ENCODE measurements around the gene PTGIS. TPM values are rescaled to one million over a fixed set of nuclear protein-coding genes. Genes with fewer than 3 reads are reported as not detected.

Gene PTGIS
- total and polyA plus RNA-seq, 4 experiments from 2014 or later = not detected

GRCh38 chr20:49602345-49603208, 34.6 kb upstream of the PTGIS start:
- Mint-ChIP-seq H3K36me3 (no peaks in the 10 kb centered on the region), H3K4me1 (peaks cover 0 to under 1% (median under 1%) of the 10 kb centered on the region in 4 donors), H3K4me3 (no peak overlapping the region), H3K27ac (no peak overlapping the region), H3K27me3 (peaks cover 0 to 3% of the 10 kb centered on the region in 2 donors), H3K9me3 (no peaks in the 10 kb centered on the region)
- ChIA-PET POLR2A (ENCODE audit: partially characterized antibody) (no interaction called here), CTCF (ENCODE audit: partially characterized antibody) (interaction anchor here (0.6 kb wide), 1 partner anchor 360 kb away, joined by 3 read pairs; no protein-coding TSS in a partner anchor)
- Histone ChIP-seq H3K27me3 (ENCODE audit: insufficient read depth, low read length) (no peaks in the 10 kb centered on the region), H3K9me3 (ENCODE audit: control insufficient read depth in 1 of 2, low read length in 2 of 2) (no peaks in the 10 kb centered on the region), H3K4me1 (ENCODE audit: insufficient read depth, low read length) (no peaks in the 10 kb centered on the region), H3K27ac (ENCODE audit: low read depth, low read length) (no peak overlapping the region), H3K36me3 (ENCODE audit: insufficient read depth, low read length) (no peaks in the 10 kb centered on the region), H3K4me3 (ENCODE audit: low read length in 2 of 2) (no peak overlapping the region)
- intact Hi-C loops (cut with micrococcal nuclease) = no loop called here
- DNase-seq = no peak

GRCh38 chr20:49601153-49601924, 33.4 kb upstream of the PTGIS start:
- Histone ChIP-seq H3K4me1 (ENCODE audit: insufficient read depth, low read length) (peaks cover 2% of the 10 kb centered on the region), H3K27me3 (ENCODE audit: insufficient read depth, low read length) (no peaks in the 10 kb centered on the region), H3K4me3 (ENCODE audit: low read length in 2 of 2) (no peak overlapping the region), H3K36me3 (ENCODE audit: insufficient read depth, low read length) (no peaks in the 10 kb centered on the region), H3K9me3 (ENCODE audit: control insufficient read depth in 1 of 2, low read length in 2 of 2) (no peaks in the 10 kb centered on the region), H3K27ac (ENCODE audit: low read depth, low read length) (no peak overlapping the region)
- Mint-ChIP-seq H3K4me3 (no peak overlapping the region), H3K36me3 (no peaks in the 10 kb centered on the region), H3K27me3 (peaks cover 0 to 3% of the 10 kb centered on the region in 2 donors), H3K9me3 (peaks cover 0 to 1% (median 0%) of the 10 kb centered on the region in 8 donors), H3K4me1 (peaks cover 2 to 9% (median 6%) of the 10 kb centered on the region in 4 donors), H3K27ac (no peak overlapping the region)
- ChIA-PET POLR2A (ENCODE audit: partially characterized antibody) (no interaction called here), CTCF (ENCODE audit: partially characterized antibody) (interaction anchor here (1.2 kb wide), 1 partner anchor 7 kb away, joined by 5 read pairs; no protein-coding TSS in a partner anchor)
- intact Hi-C loops (cut with micrococcal nuclease) = no loop called here
- DNase-seq = no peak

- Mint-ChIP-seq H3K27me3 (no peaks in the 10 kb centered on the region), H3K36me3 (no peaks in the 10 kb centered on the region), H3K27ac (no peak overlapping the region), H3K9me3 (peaks cover 0 to 1% (median 0%) of the 10 kb centered on the region in 8 donors), H3K4me3 (no peak overlapping the region), H3K4me1 (peaks cover 13 to 25% (median 20%) of the 10 kb centered on the region in 4 donors)
- Histone ChIP-seq H3K27me3 (ENCODE audit: insufficient read depth, low read length) (no peaks in the 10 kb centered on the region), H3K4me3 (ENCODE audit: low read length in 2 of 2) (no peak overlapping the region), H3K9me3 (ENCODE audit: control insufficient read depth in 1 of 2, low read length in 2 of 2) (no peaks in the 10 kb centered on the region), H3K27ac (ENCODE audit: low read depth, low read length) (no peak overlapping the region), H3K4me1 (ENCODE audit: insufficient read depth, low read length) (peaks cover 18% of the 10 kb centered on the region), H3K36me3 (ENCODE audit: insufficient read depth, low read length) (no peaks in the 10 kb centered on the region)
- ChIA-PET POLR2A (ENCODE audit: partially characterized antibody) (no interaction called here), CTCF (ENCODE audit: partially characterized antibody) (interaction anchor here (1.2 kb wide), 1 partner anchor 9 kb away, joined by 5 read pairs; no protein-coding TSS in a partner anchor)
- intact Hi-C loops (cut with micrococcal nuclease) = no loop called here
- no peak for DNase-seq
These were observed 31.8 kb upstream of the PTGIS start for GRCh38 chr20:49599746-49600113.

GRCh38 chr20:49597825-49598395, 30.0 kb upstream of the PTGIS start:
- no peaks in the 10 kb centered on the region for H3K36me3 ChIP-seq (ENCODE audit: insufficient read depth, low read length)
- no peak for DNase-seq
- no peaks in the 10 kb centered on the region for H3K27me3 ChIP-seq (ENCODE audit: insufficient read depth, low read length)
- H3K4me3 ChIP-seq (ENCODE audit: low read length in 2 of 2) = no peak overlapping the region
- H3K36me3 Mint-ChIP-seq = no peaks in the 10 kb centered on the region
- peaks cover 31 to 43% (median 37%) of the 10 kb centered on the region in 4 donors for H3K4me1 Mint-ChIP-seq
- no peaks in the 10 kb centered on the region for H3K9me3 ChIP-seq (ENCODE audit: control insufficient read depth in 1 of 2, low read length in 2 of 2)
- no peak overlapping the region for H3K4me3 Mint-ChIP-seq
- ChIA-PET CTCF (ENCODE audit: partially characterized antibody) (interaction anchor here (1.2 kb wide), 1 partner anchor 10 kb away, joined by 5 read pairs; no protein-coding TSS in a partner anchor), POLR2A (ENCODE audit: partially characterized antibody) (interaction anchor here (0.7 to 1.5 kb wide), 2 partner anchors 10 to 248 kb away, joined by 3 read pairs; no protein-coding TSS in a partner anchor)
- H3K9me3 Mint-ChIP-seq = peaks cover 0 to 1% (median 0%) of the 10 kb centered on the region in 8 donors
- H3K27ac Mint-ChIP-seq = peak overlapping the region in 2 of 7 donors; percentile 42 to 59
- no peaks in the 10 kb centered on the region for H3K27me3 Mint-ChIP-seq
- intact Hi-C loops (cut with micrococcal nuclease) = no loop called here
- no peak overlapping the region for H3K27ac ChIP-seq (ENCODE audit: low read depth, low read length)
- peaks cover 36% of the 10 kb centered on the region for H3K4me1 ChIP-seq (ENCODE audit: insufficient read depth, low read length)

GRCh38 chr20:49595811-49596561, 28.0 kb upstream of the PTGIS start:
- no peaks in the 10 kb centered on the region for H3K27me3 ChIP-seq (ENCODE audit: insufficient read depth, low read length)
- intact Hi-C loops (cut with micrococcal nuclease) = no loop called here
- peaks cover 43 to 60% (median 48%) of the 10 kb centered on the region in 4 donors for H3K4me1 Mint-ChIP-seq
- no peak overlapping the region for H3K4me3 ChIP-seq (ENCODE audit: low read length in 2 of 2)
- no peaks in the 10 kb centered on the region for H3K36me3 Mint-ChIP-seq
- peaks cover 0 to 1% (median 0%) of the 10 kb centered on the region in 8 donors for H3K9me3 Mint-ChIP-seq
- no peaks in the 10 kb centered on the region for H3K27me3 Mint-ChIP-seq
- CTCF ChIA-PET (ENCODE audit: partially characterized antibody) = interaction anchor here (1.4 to 4.2 kb wide), 2 partner anchors 10 to 13 kb away, joined by 3 to 20 read pairs; no protein-coding TSS in a partner anchor
- H3K9me3 ChIP-seq (ENCODE audit: control insufficient read depth in 1 of 2, low read length in 2 of 2) = no peaks in the 10 kb centered on the region
- H3K4me1 ChIP-seq (ENCODE audit: insufficient read depth, low read length) = peaks cover 40% of the 10 kb centered on the region
- no peak overlapping the region for H3K27ac ChIP-seq (ENCODE audit: low read depth, low read length)
- peak overlapping the region in 6 of 7 donors; percentile 6 to 93 (median 36) for H3K27ac Mint-ChIP-seq
- POLR2A ChIA-PET (ENCODE audit: partially characterized antibody) = no interaction called here
- no peaks in the 10 kb centered on the region for H3K36me3 ChIP-seq (ENCODE audit: insufficient read depth, low read length)
- peak in 1 of 5 donors; percentile 46 for DNase-seq
- H3K4me3 Mint-ChIP-seq = peak overlapping the region in 6 of 8 donors; percentile 3 to 72 (median 58)

GRCh38 chr20:49595346-49595745, 27.4 kb upstream of the PTGIS start:
- Mint-ChIP-seq H3K4me3 (peak overlapping the region in 4 of 8 donors; percentile 52 to 65 (median 58)), H3K9me3 (peaks cover 0 to 1% (median 0%) of the 10 kb centered on the region in 8 donors), H3K4me1 (peaks cover 44 to 65% (median 51%) of the 10 kb centered on the region in 4 donors), H3K36me3 (no peaks in the 10 kb centered on the region), H3K27ac (peak overlapping the region in 5 of 7 donors; percentile 61 to 93 (median 70)), H3K27me3 (no peaks in the 10 kb centered on the region)
- no peak overlapping the region for H3K27ac ChIP-seq (ENCODE audit: low read depth, low read length)
- no peaks in the 10 kb centered on the region for H3K9me3 ChIP-seq (ENCODE audit: control insufficient read depth in 1 of 2, low read length in 2 of 2)
- no peaks in the 10 kb centered on the region for H3K36me3 ChIP-seq (ENCODE audit: insufficient read depth, low read length)
- intact Hi-C loops (cut with micrococcal nuclease) = no loop called here
- H3K4me3 ChIP-seq (ENCODE audit: low read length in 2 of 2) = no peak overlapping the region
- H3K27me3 ChIP-seq (ENCODE audit: insufficient read depth, low read length) = no peaks in the 10 kb centered on the region
- no peak for DNase-seq
- CTCF ChIA-PET (ENCODE audit: partially characterized antibody) = interaction anchor here (4.2 kb wide), 1 partner anchor 13 kb away, joined by 20 read pairs; no protein-coding TSS in a partner anchor
- POLR2A ChIA-PET (ENCODE audit: partially characterized antibody) = no interaction called here
- H3K4me1 ChIP-seq (ENCODE audit: insufficient read depth, low read length) = peaks cover 40% of the 10 kb centered on the region

Measured in CD4-positive, alpha-beta memory T cell (primary cell).